Transverse colon (tissue), 4 donors: ENCODE measurements around the gene TBC1D30. TPM values are rescaled to one million over a fixed set of nuclear protein-coding genes. Genes with fewer than 3 reads are reported as not detected.
"Not testable (repeated sequence)": the region's sequence is repeated elsewhere in the genome, so short reads cannot be mapped to it uniquely, and the experiment has no call there.

Experiments
- DNase-seq: peaks from one replicate; pipeline ENCODE4 v3.0.0-alpha.2; 2019
- H3K27ac ChIP-seq, 4 donors: fragments of 200-600 bp; sonication (generic); 2 replicates each; pipeline ENCODE4 v1.5.1; 2016 to 2018; ENCODE audit warnings: inconsistent platforms in 4 of 4
- H3K27me3 ChIP-seq: fragments of 200-600 bp; sonication (generic); 2 replicates; pipeline ENCODE4 v1.5.1; 2017; ENCODE audit warnings: inconsistent platforms
- H3K36me3 ChIP-seq, 4 donors: fragments of 200-600 bp; sonication (generic); 2 replicates each; pipeline ENCODE4 v1.5.1; 2017 to 2019; ENCODE audit warnings: inconsistent platforms in 4 of 4
- H3K4me1 ChIP-seq, 4 donors: fragments of 200-600 bp; sonication (generic); 2 replicates each; pipeline ENCODE4 v1.5.1; 2017 to 2020; ENCODE audit warnings: inconsistent platforms in 4 of 4
- H3K4me3 ChIP-seq, 4 donors: fragments of 200-600 bp; sonication (generic); 1 replicate in 1 of 4; 2 replicates in 3 of 4; pipeline versions ENCODE4 v1.5.1 to v1.6.1; 2017 to 2019; ENCODE audit warnings: inconsistent platforms in 4 of 4
- H3K9me3 ChIP-seq, 2 donors: fragments of 200-600 bp; sonication (generic); 2 replicates each; pipeline ENCODE4 v1.5.1; 2017 to 2019; ENCODE audit warnings: inconsistent platforms in 2 of 2
- CTCF ChIP-seq, 5 experiments: fragments of 200-600 bp in 3 of 5; fragments of 450-650 bp in 2 of 5; sonication (generic) in 3 of 5; IDR thresholded peaks; 1 replicate in 2 of 5; 2 replicates in 3 of 5; pipeline ENCODE4 v1.5.1; 2016 to 2017; ENCODE audit warnings: antibody characterized with exemption in 5 of 5, inconsistent platforms in 3 of 5, mild to moderate bottlenecking in 2 of 5, moderate library complexity in 1 of 5
- EP300 ChIP-seq: sonication (generic); formaldehyde crosslinking; IDR thresholded peaks from one replicate; pipeline ENCODE4 v1.6.1; 2017; ENCODE audit warnings: antibody characterized with exemption, low read depth
- POLR2A ChIP-seq: fragments of 450-650 bp; IDR thresholded peaks from one replicate; pipeline ENCODE4 v1.6.1; 2016; ENCODE audit warnings: antibody characterized with exemption, mild to moderate bottlenecking, moderate library complexity
- POLR2AphosphoS5 ChIP-seq, 3 donors: sonication (generic); formaldehyde crosslinking; IDR thresholded peaks; one replicate each; pipeline ENCODE4 v1.6.1; 2016; ENCODE audit warnings: antibody characterized with exemption in 3 of 3
- WGBS, 2 donors: methylation state at CpG; one replicate each; pipeline ENCODE4 v1.1.5; 2018; ENCODE audit warnings: low coverage in 1 of 2; 5-methylcytosine and 5-hydroxymethylcytosine counted together
- in situ Hi-C, 4 donors: fragments of 200-750 bp; cut with MboI; loops; one replicate each; pipeline versions ENCODE4 v1.15.0 to v1.15.1; 2017; ENCODE audit warnings: low sequenced_read_pairs in 3 of 4, low pct_ligation_motif_present in 1 of 4, low pct_unique_long_range_greater_than_20kb in 1 of 4
- intact Hi-C: fragments of 100-400 bp; cut with DNase I; formaldehyde crosslinking; loops from one replicate; pipeline ENCODE4 v1.15.1; 2023; ENCODE audit warnings: low total_unique reads
- total RNA-seq, 4 donors: library from RNA; depleted of rRNA; stranded (reverse); fragments of >200 nt; gene quantifications; one replicate each; pipeline ENCODE4 v1.1.0, GENCODE V29; 2016

Gene TBC1D30
- 1 to 10 TPM in 3 of 4 donors, under 1 TPM in 1; 0.37 to 9.4 (median 6.5) TPM for total RNA-seq

- Histone ChIP-seq H3K27me3 (peaks cover 73% of the 10 kb centered on the region), H3K36me3 (no peaks in the 10 kb centered on the region), H3K4me1 (peaks cover 17 to 44% (median 29%) of the 10 kb centered on the region in 4 donors), H3K27ac (no peak within 1 kb of the TSS), H3K4me3 (peak within 1 kb of the TSS; percentile 0 to 61 (median 29)), H3K9me3 (no peaks in the 10 kb centered on the region)
- in situ Hi-C loops, result loop anchor here in 1 of 4 donors (25.0 kb wide), 1 partner anchor 288 kb away; the partner anchor contains the start of gene WIF1
- intact Hi-C loops, result no loop called here
- DNase-seq, result no peak
- TF ChIP-seq POLR2A, result no peak
- no peak for TF ChIP-seq POLR2AphosphoS5 (IDR thresholded peaks at IDR 0.05)
- no peak for TF ChIP-seq CTCF (IDR thresholded peaks at IDR 0.05)
- no peak for TF ChIP-seq EP300
- WGBS, 2 donors, result 2% methylated on average over 35 of the region's 69 CpGs; no CpG with 5 or more reads in 1 of the 2 donors
Measured at GRCh38 chr12:64824500-64825142, at the start of gene TBC1D30. TBC1D30 (plus strand) TSS chr12:64824647; CDS start chr12:64824880, 233 bp downstream.

- H3K4me3 ChIP-seq, in situ Hi-C loops, H3K27ac ChIP-seq, H3K36me3 ChIP-seq, intact Hi-C loops, H3K27me3 ChIP-seq, DNase-seq: not testable (repeated sequence)
- H3K9me3 ChIP-seq, result peaks cover 8 to 22% of the 10 kb centered on the region in 2 donors
- H3K4me1 ChIP-seq, result peaks cover 0 to 12% (median 8%) of the 10 kb centered on the region in 4 donors
Measured at GRCh38 chr12:64775147-64775736, 49.2 kb upstream of the TBC1D30 start.

- Histone ChIP-seq H3K27me3 (peaks cover 39% of the 10 kb centered on the region), H3K4me3 (no peak overlapping the region), H3K27ac (peak overlapping the region in 1 of 4 donors; percentile 81), H3K36me3 (no peaks in the 10 kb centered on the region), H3K9me3 (peaks cover 8 to 17% of the 10 kb centered on the region in 2 donors), H3K4me1 (peaks cover 0 to 37% (median 21%) of the 10 kb centered on the region in 4 donors)
- in situ Hi-C loops (no loop called here), intact Hi-C loops (no loop called here)
- TF ChIP-seq POLR2AphosphoS5 (IDR thresholded peaks at IDR 0.05) (no peak), CTCF (IDR thresholded peaks at IDR 0.05) (no peak)
- no peak for DNase-seq
- 69 to 70% methylated on average over 10 of the region's 10 CpGs for WGBS, 2 donors
Measured at GRCh38 chr12:64779354-64779974, 45.0 kb upstream of the TBC1D30 start.

GRCh38 chr12:64780132-64780530 lies 44.3 kb upstream of the TBC1D30 start:
- TF ChIP-seq POLR2A, result no peak
- TF ChIP-seq EP300, result no peak
- WGBS, 2 donors, result 28 to 67% methylated on average over 1 to 15 of the region's 15 CpGs
- no peaks in the 10 kb centered on the region for H3K36me3 ChIP-seq
- H3K27ac ChIP-seq, result peak overlapping the region; percentile 65 to 81 (median 76)
- H3K27me3 ChIP-seq, result peaks cover 44% of the 10 kb centered on the region
- peak overlapping the region; percentile 36 to 83 (median 63) for H3K4me3 ChIP-seq
- intact Hi-C loops (no loop called here), in situ Hi-C loops (no loop called here)
- no peak for DNase-seq
- peaks cover 0 to 37% (median 21%) of the 10 kb centered on the region in 4 donors for H3K4me1 ChIP-seq
- H3K9me3 ChIP-seq, result peaks cover 7 to 11% of the 10 kb centered on the region in 2 donors
